Prostate gland (tissue), 2 donors: ENCODE data around the gene TMPRSS11A.

Source experiments
- CTCF ChIP-seq, 4 experiments: fragments of 200-600 bp in 2 of 4; fragments of 450-650 bp in 2 of 4; sonication (generic) in 2 of 4; IDR thresholded peaks; 1 replicate in 3 of 4; 2 replicates in 1 of 4; pipeline ENCODE4 v1.5.1; 2016 to 2019; ENCODE audit warnings: antibody characterized with exemption in 4 of 4, mild to moderate bottlenecking in 2 of 4, moderate library complexity in 2 of 4
- POLR2A ChIP-seq: fragments of 450-650 bp; IDR thresholded peaks from one replicate; pipeline ENCODE4 v1.6.1; 2016; ENCODE audit warnings: antibody characterized with exemption, mild to moderate bottlenecking

DNA sequence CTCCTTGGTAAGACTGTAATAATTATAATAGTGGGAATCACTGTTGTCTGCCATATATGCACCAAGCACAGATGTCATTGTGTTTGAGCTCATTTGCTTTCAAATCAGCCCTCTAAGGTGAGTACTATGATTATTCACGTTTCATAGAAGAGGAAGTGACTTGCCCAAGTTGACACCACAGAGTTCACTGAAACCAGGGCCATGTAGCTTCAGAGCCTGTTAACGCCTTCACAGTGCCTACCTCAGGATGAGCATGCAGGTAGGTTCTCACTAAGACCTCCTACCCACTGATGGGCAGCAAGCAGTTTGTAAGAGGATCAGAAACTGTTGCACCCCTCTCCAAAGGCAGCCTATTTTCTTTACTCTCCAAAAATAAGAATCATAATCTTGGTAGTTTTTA, 27.4 kb downstream of the TMPRSS11A start:
- TF ChIP-seq CTCF (IDR thresholded peaks at IDR 0.05) (no peak), POLR2A (no peak)
